NCI-H446 treated with DMSO at 0.1 percent for 48 hours (cell line): ENCODE measurements around the gene C10orf143.

Experiments
- DNase-seq: peaks from one replicate; lab custom pipeline; 2025; lab: John Stamatoyannopoulos, UW

Gene C10orf143

DNA sequence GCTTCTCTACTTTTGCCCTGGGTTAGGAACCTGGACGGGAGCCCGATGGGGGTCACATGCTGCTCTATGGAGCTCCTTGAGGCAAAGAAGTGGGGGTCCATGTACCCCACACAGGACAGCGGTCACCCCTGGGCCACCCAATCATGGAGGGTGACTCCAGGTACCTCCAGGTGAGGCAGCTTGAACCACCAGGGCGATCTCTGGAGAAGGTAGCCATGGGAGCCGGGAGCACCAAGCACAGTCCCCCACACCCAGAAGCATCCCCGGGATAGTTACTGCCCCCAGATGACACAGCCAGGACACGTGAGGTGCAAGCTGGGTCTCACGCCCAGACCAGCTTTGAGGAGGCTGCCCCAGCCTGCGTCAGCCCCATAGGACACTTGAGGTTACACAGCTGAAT, 58.4 kb downstream of the C10orf143 start:
- DNase-seq = no peak

DNA sequence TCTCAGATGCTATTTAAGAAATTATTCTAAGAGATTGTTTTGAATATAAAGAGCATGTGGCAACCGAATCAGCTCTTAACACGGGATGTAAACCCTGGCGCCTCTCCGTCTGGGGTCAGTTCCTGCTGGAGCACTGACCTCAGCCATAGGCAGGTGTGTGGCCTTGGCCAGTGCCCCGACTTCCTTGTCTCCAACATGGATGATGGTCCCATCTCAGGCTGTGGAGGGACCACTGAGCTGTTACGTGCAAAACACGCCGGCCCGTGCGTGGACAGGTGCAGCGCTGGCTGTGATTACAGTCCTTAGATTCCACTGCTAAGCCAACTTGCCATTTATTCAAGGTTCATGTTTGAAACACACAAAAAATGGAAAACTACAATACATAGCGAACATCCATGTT, 59.9 kb downstream of the C10orf143 start:
- DNase-seq = no peak

DNA sequence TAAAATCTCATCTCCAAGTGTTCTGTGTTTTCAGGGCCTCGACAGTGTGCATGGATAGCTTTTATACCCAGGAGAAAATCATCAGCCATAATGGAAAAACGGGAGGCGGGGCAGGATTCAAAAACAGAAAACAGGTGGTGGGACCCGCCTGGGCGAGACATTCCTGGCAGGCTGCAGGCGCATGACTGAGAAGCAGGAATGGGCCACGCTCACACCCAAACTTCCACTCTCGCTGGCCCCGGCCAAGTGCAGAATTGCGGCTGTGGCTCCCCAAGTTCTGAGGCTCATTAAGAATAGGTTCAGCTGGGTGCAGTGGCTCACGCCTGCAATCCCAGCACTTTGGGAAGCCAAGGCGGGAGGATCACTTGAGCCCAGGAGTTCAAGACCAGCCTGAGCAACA, 60.6 kb downstream of the C10orf143 start:
- no peak for DNase-seq

DNA sequence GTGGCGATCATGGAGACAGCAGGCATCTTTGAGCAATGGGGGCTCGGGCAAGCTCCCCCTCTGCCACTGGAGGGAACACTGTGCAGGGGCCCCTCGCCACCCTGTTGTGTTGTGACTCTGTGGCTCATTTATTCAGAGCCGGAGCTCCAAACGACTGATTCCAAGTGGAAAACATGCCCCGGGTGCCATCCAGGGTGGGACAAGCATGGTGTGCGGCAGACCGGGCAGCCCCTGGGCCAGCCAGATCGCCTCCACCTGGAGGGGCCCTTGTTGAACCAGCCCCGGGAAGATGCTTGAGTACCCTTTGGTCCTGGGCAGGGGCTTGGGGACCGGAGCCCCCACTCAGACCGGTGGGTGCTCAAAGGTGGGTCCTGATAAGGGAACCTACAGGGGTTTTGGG, 61.4 kb downstream of the C10orf143 start:
- DNase-seq = no peak

DNA sequence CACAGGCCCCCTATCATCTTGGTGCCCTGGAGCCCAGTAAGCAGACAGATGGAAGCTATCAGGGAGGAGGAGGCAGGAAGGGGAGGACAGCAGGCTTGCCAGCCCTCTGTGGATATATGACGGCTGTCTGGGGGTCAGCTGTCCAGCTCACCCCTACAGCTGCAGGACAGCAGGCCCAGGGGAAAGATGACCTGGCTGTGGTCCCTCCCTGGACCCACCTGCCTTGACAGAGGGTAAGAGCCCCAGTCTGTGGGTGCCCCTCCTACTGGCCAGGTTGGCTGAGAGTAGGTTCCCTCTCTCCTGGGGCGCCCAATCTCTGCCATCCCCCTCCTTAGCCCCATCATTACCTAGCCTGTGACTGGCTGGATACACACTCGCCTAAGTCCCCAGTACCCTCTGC, 62.5 kb downstream of the C10orf143 start:
- DNase-seq = no peak

DNA sequence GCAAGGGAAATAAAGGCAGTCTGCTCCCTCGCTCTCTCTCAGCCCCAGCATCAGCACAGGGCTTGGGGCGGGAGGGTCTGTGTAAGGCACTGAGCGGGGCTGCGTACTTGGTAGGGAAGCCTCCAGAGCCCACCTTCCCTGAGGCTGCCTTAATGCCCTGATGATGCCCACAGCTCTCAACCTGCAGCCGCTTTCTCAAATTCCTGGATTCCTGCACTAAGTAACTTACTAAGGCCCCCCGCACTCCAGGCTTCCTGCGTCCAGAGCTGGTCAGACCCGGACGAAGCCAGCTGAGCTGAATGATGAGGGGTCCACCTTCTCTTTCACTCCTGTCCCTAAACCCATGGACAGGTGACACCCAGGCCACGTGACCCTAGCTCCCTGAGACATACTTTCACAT, 63.3 kb downstream of the C10orf143 start:
- no peak for DNase-seq

DNA sequence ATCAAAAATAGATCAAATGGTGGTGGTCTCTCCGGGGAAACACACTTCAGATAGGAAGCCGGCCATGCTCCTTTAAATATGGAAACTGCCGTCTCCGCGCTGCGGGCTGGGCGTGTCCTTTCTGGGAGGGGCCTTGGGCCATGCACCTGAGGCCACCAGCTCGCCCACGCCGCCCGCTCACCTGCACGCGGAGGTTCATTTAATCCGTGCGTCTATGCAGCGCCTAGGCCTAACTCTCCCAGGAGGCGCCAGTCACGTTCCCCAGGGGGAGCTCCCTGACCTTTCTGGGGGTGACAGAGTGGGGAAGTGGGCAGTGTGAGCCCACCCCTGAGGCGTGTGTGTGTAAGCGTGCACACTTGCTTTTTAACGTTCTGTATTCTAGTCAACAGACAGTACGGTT, 64.0 kb downstream of the C10orf143 start:
- no peak for DNase-seq

DNA sequence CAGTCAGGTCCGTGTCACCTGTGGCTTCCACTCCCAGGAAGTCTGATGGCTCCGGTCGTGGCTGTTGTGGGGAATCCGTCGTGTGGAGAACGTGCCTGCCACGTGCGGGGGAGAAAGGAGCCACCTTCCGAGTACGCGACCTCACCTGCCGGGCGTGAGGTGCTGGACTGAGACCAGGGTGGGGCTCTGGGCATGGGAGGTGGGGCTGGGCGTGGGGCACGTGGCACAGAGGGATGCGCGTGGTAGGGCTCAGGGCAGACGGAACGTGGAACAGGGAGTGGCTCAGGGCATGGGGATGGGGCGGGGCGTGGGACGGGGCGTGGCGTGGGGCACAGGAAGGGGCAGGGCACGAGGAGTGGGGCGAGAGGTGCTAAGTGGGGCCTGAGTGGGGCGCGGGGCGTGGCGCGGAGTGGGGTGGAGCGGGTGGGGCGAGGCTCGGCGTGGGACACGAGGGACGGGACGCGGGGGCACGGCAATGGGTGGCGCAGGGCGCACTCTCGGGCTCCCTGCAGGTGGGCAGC, 64.8 kb downstream of the C10orf143 start:
- DNase-seq = no peak

DNA sequence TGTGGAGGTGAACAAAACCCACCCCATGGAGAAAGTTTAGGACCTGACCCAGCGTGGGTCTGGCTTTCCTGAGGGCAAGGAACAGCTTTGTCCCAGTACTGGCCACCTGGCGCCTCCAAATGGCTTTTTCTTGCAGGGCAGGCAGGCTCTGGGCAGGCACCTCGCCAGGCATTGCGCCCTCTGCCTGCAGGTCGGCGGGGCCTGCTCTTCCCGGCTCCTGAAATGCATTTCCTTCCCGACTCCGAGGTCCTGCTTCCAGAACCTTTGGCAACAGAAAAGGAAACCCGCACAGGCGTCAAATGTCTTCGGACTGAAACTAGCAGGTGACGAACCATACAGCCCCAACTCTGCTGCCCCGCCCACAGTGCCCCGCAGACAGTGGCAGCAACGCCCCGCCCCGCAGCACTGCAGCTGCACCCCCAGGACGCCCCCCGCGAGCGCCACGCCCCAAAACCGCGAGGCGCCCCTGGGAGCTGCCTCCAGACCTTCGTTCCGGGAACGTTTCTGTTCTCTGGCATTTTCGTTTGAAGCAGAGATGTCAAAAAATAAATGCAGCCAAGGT, 65.5 kb downstream of the C10orf143 start:
- no peak for DNase-seq

DNA sequence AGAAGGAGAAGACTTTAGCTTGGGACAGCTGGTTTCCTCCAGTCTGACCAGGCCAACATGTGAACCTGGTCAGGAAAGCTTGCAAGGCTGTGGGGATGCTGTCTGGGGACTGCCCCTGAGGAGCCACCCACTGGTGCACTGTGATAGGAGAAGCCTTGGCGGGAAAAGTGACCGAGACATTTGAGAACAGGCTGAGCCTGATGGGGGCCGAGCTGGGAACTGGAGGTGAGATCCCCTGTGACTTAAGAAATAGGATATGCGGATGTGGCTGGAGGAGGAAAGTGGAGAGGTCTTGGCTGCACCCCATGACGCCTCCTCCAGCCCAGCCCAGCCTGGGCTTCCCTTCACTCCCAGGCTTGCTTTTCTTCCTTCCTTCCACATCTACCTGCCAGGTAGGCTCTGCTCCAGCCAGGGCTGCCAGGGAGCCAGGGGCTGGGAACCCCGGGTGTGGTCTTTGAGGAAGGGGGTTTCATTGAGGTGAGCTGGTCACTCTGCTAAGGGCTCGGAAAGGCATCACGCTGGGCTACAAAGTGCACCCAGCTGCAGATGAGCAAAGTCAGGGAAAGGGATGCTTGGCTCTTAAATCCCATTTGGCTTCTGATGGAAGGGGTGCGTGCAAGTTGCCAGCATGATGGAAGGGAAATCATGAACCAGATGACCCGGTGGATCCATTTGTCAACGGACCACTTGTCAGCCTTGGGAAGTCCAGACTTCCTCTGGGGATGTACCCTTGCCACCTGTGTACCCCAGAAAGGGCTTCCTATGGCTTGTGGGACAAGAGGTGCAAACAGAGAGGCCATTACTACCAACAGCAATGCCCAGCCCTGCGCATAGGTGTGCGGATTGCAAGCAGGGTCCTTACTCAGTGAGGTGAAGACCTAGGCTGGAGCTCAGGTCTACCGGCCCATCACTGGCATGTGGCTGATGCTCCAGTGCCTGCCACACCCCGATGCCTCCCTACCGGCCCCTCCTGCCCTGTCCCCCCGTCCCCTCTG, 66.3 kb downstream of the C10orf143 start:
- DNase-seq = no peak

DNA sequence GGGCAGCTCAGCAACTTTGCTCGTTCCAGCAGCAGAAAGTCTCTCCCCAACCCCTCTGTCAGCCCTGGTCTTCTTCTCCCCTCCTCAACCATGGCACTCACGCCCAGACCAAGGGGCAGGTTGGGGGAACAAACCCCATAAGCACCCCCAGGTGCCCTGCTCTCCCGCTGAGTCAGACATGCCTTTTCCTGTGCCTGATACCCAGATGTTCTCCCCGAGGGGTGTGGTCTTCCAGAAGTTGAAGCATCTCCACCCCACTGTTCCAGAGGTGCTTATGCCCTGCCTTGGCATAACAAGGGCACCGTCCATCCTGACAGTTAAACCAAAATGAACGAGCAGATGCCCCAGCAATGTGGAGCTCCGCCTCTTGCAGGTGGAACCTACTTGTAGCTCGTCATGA, 67.1 kb downstream of the C10orf143 start:
- DNase-seq = no peak

DNA sequence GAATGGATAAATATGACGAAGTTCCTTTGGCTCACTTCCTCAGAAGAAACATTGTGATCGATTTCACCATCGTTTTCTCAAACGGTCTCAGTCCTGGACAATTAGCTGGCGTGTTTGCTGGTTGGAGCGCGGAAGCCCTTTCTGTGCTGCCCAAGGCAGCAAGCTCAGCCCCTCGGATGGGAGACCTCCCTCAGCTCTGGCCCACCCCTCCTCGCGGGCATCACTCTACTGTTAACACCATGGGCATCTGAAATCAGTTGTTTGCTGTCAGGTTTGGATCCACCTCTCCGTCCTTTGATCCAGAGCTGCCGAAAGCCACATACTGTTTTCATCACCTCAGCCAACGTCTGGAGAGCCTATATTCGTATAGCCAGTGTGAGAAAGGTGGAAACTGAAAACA, 68.2 kb downstream of the C10orf143 start:
- no peak for DNase-seq

DNA sequence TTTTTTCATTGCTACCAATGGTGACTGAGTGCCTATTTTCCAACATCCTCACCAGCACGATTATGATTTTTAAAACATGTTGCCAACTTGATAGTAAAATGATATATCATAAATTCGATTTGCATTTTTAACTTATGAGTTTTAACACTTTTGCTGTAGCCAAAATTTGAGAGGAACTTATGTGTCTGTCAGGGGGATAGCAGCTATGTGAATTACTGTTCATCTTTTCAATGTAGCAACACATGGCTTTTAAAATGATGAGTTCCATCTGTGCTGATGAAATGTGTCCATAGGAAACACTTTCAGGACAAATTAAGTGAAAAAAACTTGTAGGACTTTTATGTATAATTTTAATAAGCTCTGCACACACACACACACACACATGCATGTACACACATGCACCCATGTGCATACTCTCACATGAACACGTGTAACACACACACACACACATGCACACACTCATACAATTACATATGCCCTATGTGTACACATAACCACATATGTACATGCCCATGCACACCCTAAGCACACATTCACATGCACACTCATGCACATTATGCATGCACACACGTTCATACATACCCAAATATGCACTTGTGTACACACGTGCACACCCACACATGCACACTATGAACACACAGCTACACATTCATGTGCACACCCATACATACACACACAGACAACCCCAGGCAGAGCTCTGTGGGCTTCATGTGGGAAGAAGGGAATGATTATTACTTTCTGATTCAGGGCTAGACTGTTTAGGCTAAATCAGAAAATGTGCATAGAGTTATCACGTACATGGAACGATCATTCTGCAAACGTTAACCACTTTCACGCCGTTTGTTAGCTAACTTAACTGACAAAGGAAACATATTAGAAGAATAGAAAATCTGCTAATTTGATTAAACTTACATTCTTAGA, 68.9 kb downstream of the C10orf143 start:
- no peak for DNase-seq

DNA sequence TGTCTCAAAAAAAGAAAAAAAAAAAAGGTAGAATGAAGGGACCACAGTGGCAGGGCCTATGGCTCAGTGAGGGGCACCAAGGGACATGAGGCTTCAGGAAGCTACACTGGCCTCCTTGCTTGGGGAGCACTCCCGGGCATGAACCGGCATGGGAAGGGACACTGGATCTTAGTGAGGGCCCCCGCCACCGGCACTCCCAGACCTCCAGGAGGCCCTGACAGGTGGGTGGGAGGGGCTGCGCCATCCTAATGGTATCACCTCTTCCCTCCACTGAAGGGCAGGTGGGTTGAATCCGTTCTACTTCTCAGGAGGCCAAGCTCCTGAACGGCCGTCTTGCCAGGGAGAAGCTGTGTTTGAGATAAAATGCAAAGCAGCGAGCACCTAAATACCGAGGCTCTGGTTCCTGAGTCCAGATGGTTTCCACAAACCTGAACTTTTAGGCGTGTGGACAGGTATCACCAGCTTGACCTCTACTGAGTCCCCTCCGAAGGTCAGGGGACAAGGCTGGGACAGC, 69.8 kb downstream of the C10orf143 start:
- no peak for DNase-seq

DNA sequence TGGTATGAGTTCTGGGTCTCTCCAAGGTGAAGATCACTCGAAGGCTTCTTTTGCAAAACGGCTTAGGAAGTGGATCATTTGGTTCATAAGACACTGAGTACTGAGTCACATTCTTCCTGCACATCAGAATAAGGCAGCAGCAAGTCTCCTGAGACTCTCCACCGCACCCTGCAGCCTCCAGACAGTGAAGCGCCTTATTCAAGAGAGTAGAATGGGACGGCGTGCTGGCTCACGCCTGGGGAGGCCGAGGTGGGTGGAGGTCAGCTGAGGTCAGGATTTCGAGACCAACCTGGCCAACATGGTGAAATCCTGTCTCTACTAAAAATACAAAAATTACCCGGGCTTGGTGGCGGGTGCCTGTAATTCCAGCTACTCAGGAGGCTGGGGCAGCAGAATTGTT, 70.3 kb downstream of the C10orf143 start:
- no peak for DNase-seq

DNA sequence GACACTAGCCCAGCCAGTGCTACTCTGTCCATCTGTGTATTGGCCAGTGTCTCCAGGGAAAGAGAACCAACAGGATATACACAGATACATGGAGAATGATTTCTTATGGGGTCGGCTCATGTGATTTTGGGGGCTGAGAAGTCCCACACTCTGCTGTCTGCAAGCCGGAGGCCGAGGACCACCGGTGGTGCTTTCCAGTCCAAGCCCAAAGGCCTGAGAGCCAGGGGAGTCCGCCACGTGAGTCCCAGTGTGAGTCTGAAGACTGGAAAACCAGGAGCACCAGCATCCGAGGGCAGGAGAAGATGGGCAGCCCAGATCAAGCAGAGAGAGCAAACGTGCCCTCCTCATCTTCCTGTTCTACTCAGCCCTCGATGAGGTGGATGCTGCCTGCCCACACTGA, 71.5 kb downstream of the C10orf143 start:
- no peak for DNase-seq

DNA sequence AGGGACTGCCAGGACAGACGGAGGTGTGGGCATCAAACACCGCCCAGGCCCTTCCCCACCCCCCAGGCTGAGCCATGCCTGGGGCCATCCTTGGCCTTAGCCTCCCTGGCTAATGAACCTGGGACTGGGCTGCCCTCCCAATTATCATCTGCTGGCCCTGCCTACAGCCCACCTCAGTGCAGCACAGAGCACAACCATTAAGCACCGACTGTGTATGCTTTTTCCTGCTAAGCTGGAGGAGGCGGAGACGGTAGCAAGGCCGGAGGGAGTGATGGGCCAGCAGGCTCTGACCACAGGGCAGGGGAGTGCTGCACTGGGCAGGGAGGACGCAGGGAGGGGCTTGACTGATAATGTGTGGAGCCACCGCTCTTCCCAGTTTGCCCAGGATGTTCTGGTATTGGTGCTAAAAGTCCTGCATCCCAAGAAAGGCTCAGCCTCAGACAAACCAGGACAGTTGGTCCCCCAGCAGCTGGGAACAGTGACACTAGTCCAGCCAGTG, 72.0 kb downstream of the C10orf143 start:
- no peak for DNase-seq

DNA sequence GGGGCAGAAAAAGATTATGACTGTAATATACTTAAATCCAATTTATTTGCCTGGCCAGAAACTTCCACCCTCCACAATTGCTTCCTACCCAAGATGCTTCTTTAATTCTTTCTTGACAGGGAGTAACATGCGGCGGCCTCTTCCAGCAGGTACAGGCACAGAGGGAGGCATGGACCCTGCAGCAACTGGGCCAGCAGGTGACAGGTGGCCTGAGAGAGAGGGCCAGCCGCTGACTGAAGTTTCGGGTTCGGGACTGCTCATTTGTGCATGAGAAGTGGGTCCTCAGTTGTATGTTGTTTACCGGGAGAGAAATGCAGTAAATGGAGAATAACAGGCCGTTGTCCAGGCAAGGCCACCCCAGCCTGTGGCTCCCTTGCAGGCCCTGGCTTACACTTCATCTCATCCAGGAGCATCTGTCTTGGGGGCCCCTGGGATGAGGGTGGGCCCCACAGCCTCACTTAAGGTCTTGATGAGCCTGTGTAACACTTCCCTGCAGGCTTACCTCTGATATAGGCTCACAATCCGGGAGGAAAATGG, 72.5 kb downstream of the C10orf143 start:
- DNase-seq = no peak

DNA sequence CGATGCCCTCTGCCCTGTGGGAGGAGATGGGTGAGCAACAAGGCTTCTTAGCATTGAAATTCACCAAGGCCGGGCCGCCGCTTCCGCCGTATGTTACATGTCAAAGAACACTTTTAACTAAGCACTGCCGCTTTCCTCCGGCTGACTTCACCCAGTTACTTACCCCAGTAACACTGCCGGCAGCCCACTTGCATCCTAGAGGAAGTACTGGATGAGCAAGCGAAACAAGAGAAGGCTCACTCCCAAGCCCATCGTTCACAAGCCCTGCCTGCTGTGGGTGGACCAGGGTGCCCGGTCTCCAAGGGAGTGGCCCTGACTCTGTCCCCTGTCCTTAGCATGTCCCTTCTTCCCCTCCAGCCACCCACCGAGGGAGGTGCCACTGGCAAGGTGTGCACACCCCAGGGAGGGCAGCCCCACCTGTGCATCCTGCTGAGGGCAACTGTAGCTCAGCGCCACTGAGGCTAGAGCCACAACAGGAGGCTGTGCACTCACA, 73.4 kb downstream of the C10orf143 start:
- no peak for DNase-seq

DNA sequence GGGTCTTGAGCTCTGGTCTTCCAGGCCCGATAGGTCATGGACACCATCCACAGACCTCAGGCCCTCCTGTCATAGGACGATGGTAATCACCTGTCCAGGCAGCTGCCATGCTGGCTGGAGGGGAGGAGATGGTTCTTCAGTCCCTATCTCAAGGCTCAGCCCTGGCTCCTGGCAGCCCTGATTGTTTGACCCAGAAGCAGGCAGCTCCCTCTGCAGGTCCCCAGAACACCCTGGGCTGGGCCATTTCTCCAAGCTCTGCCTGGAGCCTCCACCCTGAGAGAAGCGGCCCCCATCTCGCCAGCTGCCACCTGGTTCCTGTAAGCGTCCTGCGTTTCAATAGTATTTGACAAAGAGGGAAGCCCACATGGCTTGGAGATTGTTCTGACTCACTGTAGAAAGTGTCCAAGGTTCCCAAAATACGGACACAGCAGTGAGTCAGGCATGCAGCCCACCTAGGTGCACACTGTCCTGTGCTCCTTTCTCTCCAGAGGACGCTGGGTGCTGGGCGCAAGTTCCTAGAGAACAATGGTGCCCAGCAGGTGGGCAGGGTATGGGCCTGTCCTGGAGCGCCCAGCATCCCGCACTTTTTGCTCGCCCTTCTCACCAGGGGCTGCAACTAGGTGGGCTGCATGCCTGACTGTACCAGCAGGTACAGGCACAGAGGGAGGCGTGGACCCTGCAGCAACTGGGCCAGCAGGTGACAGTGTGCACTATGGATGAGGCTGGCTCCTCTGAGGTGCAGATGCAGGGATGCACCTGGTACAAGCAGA, 74.1 kb downstream of the C10orf143 start:
- DNase-seq = no peak

DNA sequence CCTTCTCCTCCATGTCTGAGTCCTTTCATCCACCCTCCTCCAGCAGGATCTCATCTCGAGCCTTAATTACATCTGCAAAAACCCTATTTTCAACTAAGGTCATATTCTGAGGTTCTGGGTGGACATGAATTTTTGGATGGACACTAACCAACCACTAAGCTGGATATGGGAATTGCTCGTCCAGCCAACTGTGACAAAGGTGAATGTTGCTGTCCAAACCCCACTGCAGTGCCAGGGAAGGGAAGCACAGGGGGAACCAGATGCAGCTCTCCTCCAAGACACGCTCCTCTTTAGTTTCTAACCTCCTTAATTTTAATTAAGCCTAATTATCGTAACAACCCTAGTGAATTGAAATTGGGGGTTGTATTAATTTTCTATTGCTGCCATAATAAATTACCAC, 81.4 kb downstream of the C10orf143 start:
- DNase-seq = no peak
